Muscle of back (tissue), 11 donors: ENCODE measurements around the gene MPZL1. TPM values are rescaled to one million over a fixed set of nuclear protein-coding genes. Genes with fewer than 3 reads are reported as not detected.

Experiments used
- DNase-seq, 3 donors: peaks; one replicate each; pipeline versions ENCODE4 v3.0.0 to v3.0.0-alpha.2; 2013
- polyA plus RNA-seq, 10 donors: library from polyadenylated mRNA; unstranded; fragments of 120-200 nt; gene quantifications; one replicate each; pipeline ENCODE4 v1.2.1, GENCODE V29; 2013; ENCODE audit not compliant: insufficient read length in 10 of 10

Gene MPZL1
- polyA plus RNA-seq, 10 donors, result 78.1 to 110 (median 86.4) TPM

GRCh38 chr1:167693425-167694045 is 28.2 kb upstream of the MPZL1 start:
- DNase-seq, result no peak

GRCh38 chr1:167694691-167695090 is 27.1 kb upstream of the MPZL1 start:
- DNase-seq, result no peak

GRCh38 chr1:167695147-167695546 is 26.6 kb upstream of the MPZL1 start:
- DNase-seq, result no peak

- DNase-seq, result no peak
Observed at GRCh38 chr1:167695756-167696561, 25.8 kb upstream of the MPZL1 start.

GRCh38 chr1:167697667-167698141 is 24.1 kb upstream of the MPZL1 start:
- DNase-seq, result peak in 1 of 3 donors; percentile 22

- no peak for DNase-seq
Observed at GRCh38 chr1:167698313-167698712, 23.5 kb upstream of the MPZL1 start.

- no peak for DNase-seq
Observed at GRCh38 chr1:167701510-167701909, 20.3 kb upstream of the MPZL1 start.

GRCh38 chr1:167703557-167703956 is 18.2 kb upstream of the MPZL1 start:
- no peak for DNase-seq

- no peak for DNase-seq
Observed at GRCh38 chr1:167704715-167705114, 17.1 kb upstream of the MPZL1 start.

GRCh38 chr1:167705250-167705649 is 16.5 kb upstream of the MPZL1 start:
- no peak for DNase-seq

GRCh38 chr1:167706363-167706762 is 15.4 kb upstream of the MPZL1 start:
- no peak for DNase-seq

GRCh38 chr1:167706931-167707877 is 14.6 kb upstream of the MPZL1 start:
- DNase-seq, result no peak

- no peak for DNase-seq
Observed at GRCh38 chr1:167707942-167708341, 13.8 kb upstream of the MPZL1 start.

GRCh38 chr1:167708940-167709389 is 12.8 kb upstream of the MPZL1 start:
- no peak for DNase-seq

- no peak for DNase-seq
Observed at GRCh38 chr1:167710836-167711235, 10.9 kb upstream of the MPZL1 start.

- no peak for DNase-seq
Observed at GRCh38 chr1:167711797-167712196, 10.0 kb upstream of the MPZL1 start.

- DNase-seq, result peak in 2 of 3 donors; percentile 33 to 76
Observed at GRCh38 chr1:167713330-167714081, 8.3 kb upstream of the MPZL1 start.

- DNase-seq, result no peak
Observed at GRCh38 chr1:167714098-167714438, 7.7 kb upstream of the MPZL1 start.

GRCh38 chr1:167714439-167715156 is 7.2 kb upstream of the MPZL1 start:
- peak; percentile 84 to 97 (median 93) for DNase-seq

GRCh38 chr1:167715157-167715999 is 6.4 kb upstream of the MPZL1 start:
- peak; percentile 91 to 96 (median 93) for DNase-seq
